Measurements from ENCODE around the gene LNX1. TPM values are rescaled to one million over a fixed set of nuclear protein-coding genes. Genes with fewer than 3 reads are reported as not detected.

LNX1 gene
- polyA plus RNA-seq, 1 donor (not counting 4 experiments of a cell fraction or from before 2014, with no cell fraction given) = 0.22 TPM

DNA sequence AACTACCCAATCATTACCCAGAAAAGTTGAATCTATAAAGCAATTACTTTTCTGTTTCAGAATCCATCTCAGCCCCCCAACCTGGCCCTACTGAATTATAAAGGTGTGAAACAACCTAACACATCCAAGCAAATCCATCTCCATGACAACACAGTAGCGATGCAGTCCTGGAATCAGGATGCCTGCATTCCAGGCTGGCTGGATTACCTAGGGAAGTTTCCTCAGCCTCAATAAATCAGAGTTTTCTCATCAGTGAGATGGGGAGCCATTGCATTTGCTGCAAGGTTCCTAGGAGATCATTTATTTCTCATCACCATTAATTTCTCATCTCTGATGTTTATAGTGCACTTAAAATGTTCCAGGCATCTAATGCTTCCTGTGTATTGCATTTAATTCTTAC, 46.0 kb downstream of the LNX1 start:
- no peak for TF ChIP-seq CTCF (optimal IDR thresholded peaks at IDR 0.05 in 1 of 3, IDR thresholded peaks at IDR 0.05 in 1 of 3, conservative IDR thresholded peaks at IDR 0.05 in 1 of 3; ENCODE audit: extremely low read depth in 1 of 3, insufficient read depth in 2 of 3, low read length in 3 of 3)
- TF ChIP-seq EZH2 (IDR thresholded peaks at IDR 0.05; ENCODE audit: low read length) = no peak
- Histone ChIP-seq H3K4me1 (ENCODE audit: control insufficient read depth, extremely low read depth, insufficient read depth, low read length) (peaks cover 21% of the 10 kb centered on the region), H2AFZ (ENCODE audit: control insufficient read depth, low read length) (no peak overlapping the region), H3K9me3 (ENCODE audit: control insufficient read depth, low read depth, low read length) (no peaks in the 10 kb centered on the region), H3K27me3 (ENCODE audit: control insufficient read depth, extremely low read depth, insufficient read depth, low read length) (no peaks in the 10 kb centered on the region), H3K27ac (ENCODE audit: control insufficient read depth, insufficient read depth, low read length) (no peak overlapping the region), H3K4me3 (ENCODE audit: control insufficient read depth in 2 of 3, extremely low read depth in 1 of 3, insufficient read depth in 2 of 3, low read depth in 1 of 3, low read length in 3 of 3) (no peak overlapping the region), H3K9ac (ENCODE audit: control insufficient read depth, extremely low read depth, insufficient read depth, low read length) (no peak overlapping the region), H3K4me2 (ENCODE audit: control insufficient read depth, extremely low read depth, insufficient read depth, low read depth, low read length) (no peak overlapping the region), H3K79me2 (ENCODE audit: control insufficient read depth, insufficient read depth, low read length) (no peaks in the 10 kb centered on the region), H3K36me3 (ENCODE audit: control insufficient read depth in 2 of 2, extremely low read depth in 1 of 2, insufficient read depth in 2 of 2, low read length in 2 of 2) (no peaks in the 10 kb centered on the region), H4K20me1 (ENCODE audit: control insufficient read depth, extremely low read depth, insufficient read depth, low read length) (no peaks in the 10 kb centered on the region), H3K9me1 (ENCODE audit: control insufficient read depth, extremely low read depth, insufficient read depth, low read length) (no peaks in the 10 kb centered on the region)
- dilution Hi-C loops (cut with MboI; ENCODE audit: extremely low pct_ligation_motif_present, low sequenced_read_pairs) = no loop called here
- DNase-seq (ENCODE audit: low read depth, low spot score) (no peak), FAIRE-seq (no peak)

GRCh38 chr4:53543561-53543960, 47.7 kb downstream of the LNX1 start:
- dilution Hi-C loops (cut with MboI; ENCODE audit: extremely low pct_ligation_motif_present, low sequenced_read_pairs) = no loop called here
- Histone ChIP-seq H3K27ac (ENCODE audit: control insufficient read depth, insufficient read depth, low read length) (no peak overlapping the region), H3K4me1 (ENCODE audit: control insufficient read depth, extremely low read depth, insufficient read depth, low read length) (peaks cover 28% of the 10 kb centered on the region), H4K20me1 (ENCODE audit: control insufficient read depth, extremely low read depth, insufficient read depth, low read length) (no peaks in the 10 kb centered on the region), H3K4me3 (ENCODE audit: control insufficient read depth in 2 of 3, extremely low read depth in 1 of 3, insufficient read depth in 2 of 3, low read depth in 1 of 3, low read length in 3 of 3) (no peak overlapping the region), H3K79me2 (ENCODE audit: control insufficient read depth, insufficient read depth, low read length) (no peaks in the 10 kb centered on the region), H3K9me3 (ENCODE audit: control insufficient read depth, low read depth, low read length) (no peaks in the 10 kb centered on the region), H3K9ac (ENCODE audit: control insufficient read depth, extremely low read depth, insufficient read depth, low read length) (no peak overlapping the region), H2AFZ (ENCODE audit: control insufficient read depth, low read length) (no peak overlapping the region), H3K27me3 (ENCODE audit: control insufficient read depth, extremely low read depth, insufficient read depth, low read length) (no peaks in the 10 kb centered on the region), H3K36me3 (ENCODE audit: control insufficient read depth in 2 of 2, extremely low read depth in 1 of 2, insufficient read depth in 2 of 2, low read length in 2 of 2) (no peaks in the 10 kb centered on the region), H3K4me2 (ENCODE audit: control insufficient read depth, extremely low read depth, insufficient read depth, low read depth, low read length) (no peak overlapping the region), H3K9me1 (ENCODE audit: control insufficient read depth, extremely low read depth, insufficient read depth, low read length) (no peaks in the 10 kb centered on the region)
- no peak for FAIRE-seq
- TF ChIP-seq EZH2 (IDR thresholded peaks at IDR 0.05; ENCODE audit: low read length) (no peak), CTCF (optimal IDR thresholded peaks at IDR 0.05 in 1 of 3, IDR thresholded peaks at IDR 0.05 in 1 of 3, conservative IDR thresholded peaks at IDR 0.05 in 1 of 3; ENCODE audit: extremely low read depth in 1 of 3, insufficient read depth in 2 of 3, low read length in 3 of 3) (no peak)
- no peak for DNase-seq (ENCODE audit: low read depth, low spot score)
